ENCODE measurements around the gene PCSK5.

Gene PCSK5

DNA sequence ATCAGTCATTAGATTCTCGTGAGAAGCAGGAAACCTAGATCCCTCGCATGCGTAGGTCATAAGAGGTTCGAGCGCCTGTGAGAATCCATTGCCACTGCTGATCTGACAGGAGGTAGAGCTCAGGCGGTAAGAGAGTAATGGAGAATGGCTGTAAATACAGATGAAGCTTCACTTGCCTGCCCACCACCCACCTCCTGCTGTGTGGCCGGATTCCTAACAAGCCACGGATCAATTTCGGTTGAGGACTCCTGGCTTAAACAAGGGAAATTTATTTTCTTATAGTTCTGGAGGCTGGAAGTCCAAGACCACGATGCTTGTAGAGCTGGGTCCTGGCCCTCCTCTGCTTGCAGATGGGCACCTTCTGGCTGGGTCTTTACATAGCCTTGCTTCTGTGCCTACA is 200.4 kb downstream of the PCSK5 start:
- no peak overlapping the region for H3K4me3 ChIP-seq (replicated peaks; ENCODE audit: low read depth, low read length)
- DNase-seq (ENCODE audit: extremely low read depth, low read depth), result no peak
- TF ChIP-seq, protein P1, sequence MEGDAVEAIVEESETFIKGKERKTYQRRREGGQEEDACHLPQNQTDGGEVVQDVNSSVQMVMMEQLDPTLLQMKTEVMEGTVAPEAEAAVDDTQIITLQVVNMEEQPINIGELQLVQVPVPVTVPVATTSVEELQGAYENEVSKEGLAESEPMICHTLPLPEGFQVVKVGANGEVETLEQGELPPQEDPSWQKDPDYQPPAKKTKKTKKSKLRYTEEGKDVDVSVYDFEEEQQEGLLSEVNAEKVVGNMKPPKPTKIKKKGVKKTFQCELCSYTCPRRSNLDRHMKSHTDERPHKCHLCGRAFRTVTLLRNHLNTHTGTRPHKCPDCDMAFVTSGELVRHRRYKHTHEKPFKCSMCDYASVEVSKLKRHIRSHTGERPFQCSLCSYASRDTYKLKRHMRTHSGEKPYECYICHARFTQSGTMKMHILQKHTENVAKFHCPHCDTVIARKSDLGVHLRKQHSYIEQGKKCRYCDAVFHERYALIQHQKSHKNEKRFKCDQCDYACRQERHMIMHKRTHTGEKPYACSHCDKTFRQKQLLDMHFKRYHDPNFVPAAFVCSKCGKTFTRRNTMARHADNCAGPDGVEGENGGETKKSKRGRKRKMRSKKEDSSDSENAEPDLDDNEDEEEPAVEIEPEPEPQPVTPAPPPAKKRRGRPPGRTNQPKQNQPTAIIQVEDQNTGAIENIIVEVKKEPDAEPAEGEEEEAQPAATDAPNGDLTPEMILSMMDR (IDR thresholded peaks at IDR 0.05; ENCODE audit: low read depth, low read length, missing control alignments), result no peak

DNA sequence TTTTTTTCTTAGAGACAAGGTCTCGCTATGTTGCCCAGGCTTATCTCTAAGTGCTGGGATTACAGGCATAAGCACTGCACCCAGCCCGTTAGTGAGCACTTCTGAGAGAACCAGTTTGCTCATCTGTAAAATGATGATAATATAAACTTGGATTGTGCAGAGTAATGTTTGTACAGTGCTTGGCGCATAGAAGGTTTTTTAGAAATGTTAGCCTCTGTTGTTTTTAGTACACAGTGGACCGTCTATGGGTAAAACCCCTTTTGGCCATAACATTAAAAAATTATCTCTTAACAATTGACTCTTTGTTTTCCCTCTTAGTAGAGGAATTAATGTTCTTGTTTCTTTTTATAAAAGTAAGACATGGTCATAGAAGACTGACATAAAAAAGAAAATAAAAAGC is 202.1 kb downstream of the PCSK5 start:
- no peak for DNase-seq (ENCODE audit: extremely low read depth, low read depth)
- no peak overlapping the region for H3K4me3 ChIP-seq (replicated peaks; ENCODE audit: low read depth, low read length)
- TF ChIP-seq, protein P1 (IDR thresholded peaks at IDR 0.05; ENCODE audit: low read depth, low read length, missing control alignments), result no peak

DNA sequence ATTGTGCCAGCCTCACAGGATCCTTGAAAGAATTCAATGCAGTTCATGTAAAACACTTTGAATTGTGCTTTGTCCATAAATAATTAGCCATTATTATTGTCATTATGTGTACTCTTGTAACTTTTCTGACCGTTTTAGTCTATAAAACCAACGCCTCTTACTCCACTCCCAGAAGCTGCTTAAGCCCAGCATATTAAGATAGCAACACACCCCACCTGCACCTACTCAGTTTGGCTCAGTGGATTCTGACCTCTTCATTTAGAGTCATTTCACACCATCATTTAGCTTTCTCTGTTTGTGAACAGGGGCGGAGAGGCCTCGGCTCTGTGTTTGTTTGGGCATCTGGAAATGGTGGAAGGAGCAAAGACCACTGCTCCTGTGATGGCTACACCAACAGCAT is 205.1 kb downstream of the PCSK5 start:
- H3K4me3 ChIP-seq (replicated peaks; ENCODE audit: low read depth, low read length), result no peak overlapping the region
- TF ChIP-seq, protein P1 (IDR thresholded peaks at IDR 0.05; ENCODE audit: low read depth, low read length, missing control alignments), result no peak
- DNase-seq (ENCODE audit: extremely low read depth, low read depth), result no peak

DNA sequence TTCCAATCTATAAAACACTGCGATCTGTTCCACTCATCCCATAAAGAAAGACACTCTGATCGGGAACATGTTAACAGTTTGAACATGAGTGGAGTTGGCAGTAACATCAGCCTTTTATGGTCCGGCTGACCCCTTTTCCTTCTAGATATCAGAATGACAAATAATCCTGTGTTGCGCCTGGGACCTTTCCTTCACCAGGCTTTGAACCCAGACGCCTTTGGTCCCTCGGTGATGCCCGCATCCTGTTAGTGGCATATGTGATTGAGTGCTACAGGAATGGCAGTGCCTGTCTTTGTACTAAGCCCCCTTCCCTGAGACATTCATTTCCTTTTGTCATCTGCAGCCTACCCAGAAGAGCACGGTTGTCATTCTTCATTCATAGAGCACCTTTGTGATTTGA is 209.0 kb downstream of the PCSK5 start:
- no peak overlapping the region for H3K4me3 ChIP-seq (replicated peaks; ENCODE audit: low read depth, low read length)
- TF ChIP-seq, protein P1 (IDR thresholded peaks at IDR 0.05; ENCODE audit: low read depth, low read length, missing control alignments), result no peak
- DNase-seq (ENCODE audit: extremely low read depth, low read depth), result no peak

DNA sequence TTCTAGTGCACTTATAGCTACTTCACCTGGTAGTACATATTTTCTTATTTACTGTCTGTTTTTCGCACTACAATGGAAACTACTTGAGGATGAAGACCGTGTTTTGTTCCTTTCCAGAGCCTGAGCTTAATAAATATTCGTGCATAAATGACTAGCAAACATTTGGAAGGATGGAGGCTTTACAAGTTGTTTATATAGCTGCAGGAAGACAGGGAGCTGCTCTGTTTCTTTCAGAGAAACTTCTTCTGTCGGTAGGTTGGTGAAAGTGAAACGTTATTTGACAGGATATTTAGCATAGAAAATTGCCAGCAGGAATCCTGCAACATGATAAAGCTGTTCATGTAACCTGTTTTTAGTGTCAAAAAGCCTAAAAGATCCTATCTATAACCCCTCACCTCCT is 210.6 kb downstream of the PCSK5 start:
- TF ChIP-seq, protein P1 (IDR thresholded peaks at IDR 0.05; ENCODE audit: low read depth, low read length, missing control alignments), result no peak
- DNase-seq (ENCODE audit: extremely low read depth, low read depth), result no peak
- H3K4me3 ChIP-seq (replicated peaks; ENCODE audit: low read depth, low read length), result no peak overlapping the region

DNA sequence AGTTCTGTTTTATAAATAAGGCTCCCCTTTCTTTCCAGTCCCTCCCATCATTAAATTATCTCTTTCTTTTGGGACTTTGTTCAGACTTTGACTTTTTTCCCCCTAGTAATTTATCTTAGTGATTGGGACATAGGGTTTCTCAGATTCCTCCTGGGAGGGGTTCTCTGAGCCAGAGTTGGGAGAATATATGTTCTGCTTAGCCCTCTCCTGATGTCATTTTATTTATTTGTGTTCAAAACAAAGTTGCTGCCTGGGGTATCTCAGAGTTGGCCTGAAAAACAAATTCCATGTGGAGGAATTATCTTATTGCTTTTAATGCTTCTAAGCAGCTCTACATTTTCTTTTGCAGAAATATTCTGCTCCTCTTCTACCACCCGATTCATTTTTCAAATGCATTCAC is 211.0 kb downstream of the PCSK5 start:
- H3K4me3 ChIP-seq (replicated peaks; ENCODE audit: low read depth, low read length), result no peak overlapping the region
- TF ChIP-seq, protein P1 (IDR thresholded peaks at IDR 0.05; ENCODE audit: low read depth, low read length, missing control alignments), result no peak
- no peak for DNase-seq (ENCODE audit: extremely low read depth, low read depth)

DNA sequence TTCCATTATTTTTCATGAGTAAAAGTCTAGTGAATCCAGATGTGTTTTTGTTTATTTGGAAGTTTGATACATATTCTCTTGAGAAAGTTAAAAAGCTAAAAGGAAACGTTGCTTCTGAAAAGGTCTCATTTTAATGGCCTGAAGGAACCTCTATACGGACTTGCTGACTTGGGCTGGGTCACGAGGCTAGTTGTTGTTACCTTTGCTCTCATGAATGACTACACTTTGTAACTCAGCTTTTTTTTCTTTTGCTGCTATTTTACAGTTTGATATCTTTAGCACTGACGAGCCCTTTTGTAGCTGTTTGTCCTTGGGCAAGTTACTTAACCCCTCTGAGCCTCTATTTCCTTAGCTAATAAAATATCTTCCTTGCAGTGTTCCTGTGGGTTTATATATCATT is 211.5 kb downstream of the PCSK5 start:
- DNase-seq (ENCODE audit: extremely low read depth, low read depth), result no peak
- TF ChIP-seq, protein P1 (IDR thresholded peaks at IDR 0.05; ENCODE audit: low read depth, low read length, missing control alignments), result no peak
- no peak overlapping the region for H3K4me3 ChIP-seq (replicated peaks; ENCODE audit: low read depth, low read length)

Data from HFF-Myc (cell line).